Fibroblast of mammary gland (primary cell): ENCODE measurements around the gene PDE6H.

Source experiments
- DNase-seq: peaks from one replicate; pipeline ENCODE4 v3.0.0-alpha.2; 2010; ENCODE audit warnings: low read depth
- H3K4me3 ChIP-seq: 2 replicates; pipeline ENCODE4 v1.5.1; 2011; ENCODE audit warnings: low read depth, mild to moderate bottlenecking, low read length, moderate library complexity; ENCODE audit not compliant: control insufficient read depth
- CTCF ChIP-seq: conservative IDR thresholded peaks from 2 replicates; pipeline ENCODE4 v1.5.1; 2011; ENCODE audit warnings: low read depth, low read length, inconsistent platforms; ENCODE audit not compliant: control insufficient read depth, insufficient read depth

Gene PDE6H

GRCh38 chr12:14956024-14956891 is 16.6 kb upstream of the PDE6H start:
- no peak overlapping the region for H3K4me3 ChIP-seq
- DNase-seq: no peak
- TF ChIP-seq CTCF: no peak

GRCh38 chr12:14956905-14957304 is 15.9 kb upstream of the PDE6H start:
- no peak overlapping the region for H3K4me3 ChIP-seq
- no peak for TF ChIP-seq CTCF
- no peak for DNase-seq

- no peak for DNase-seq
- no peak for TF ChIP-seq CTCF
- H3K4me3 ChIP-seq: no peak overlapping the region
Measured at GRCh38 chr12:14957551-14958168, 15.2 kb upstream of the PDE6H start.

GRCh38 chr12:14958361-14959125 is 14.3 kb upstream of the PDE6H start:
- DNase-seq: no peak
- H3K4me3 ChIP-seq: no peak overlapping the region
- no peak for TF ChIP-seq CTCF

- TF ChIP-seq CTCF: no peak
- DNase-seq: no peak
- no peak overlapping the region for H3K4me3 ChIP-seq
Measured at GRCh38 chr12:14959126-14959440, 13.8 kb upstream of the PDE6H start.

GRCh38 chr12:14959463-14959862 is 13.4 kb upstream of the PDE6H start:
- no peak for TF ChIP-seq CTCF
- DNase-seq: no peak
- no peak overlapping the region for H3K4me3 ChIP-seq
